Measurements from ENCODE around the gene GSTM4. TPM values are rescaled to one million over a fixed set of nuclear protein-coding genes. Genes with fewer than 3 reads are reported as not detected.
"Not testable (repeated sequence)": the region's sequence is repeated elsewhere in the genome, so short reads cannot be mapped to it uniquely, and the experiment has no call there.

The GSTM4 gene
- total RNA-seq, 2 experiments from 2014 or later: 2.4 to 3.0 TPM

- H3K36me3 Mint-ChIP-seq, H3K27me3 Mint-ChIP-seq, H3K4me1 Mint-ChIP-seq, H3K9me3 Mint-ChIP-seq, H3K27ac Mint-ChIP-seq, DNase-seq, H3K4me3 Mint-ChIP-seq: not testable (repeated sequence)
Measured at GRCh38 chr1:109687109-109687508, 31.2 kb downstream of the GSTM4 start.

- Mint-ChIP-seq H3K27me3 (no peaks in the 10 kb centered on the region), H3K9me3 (no peaks in the 10 kb centered on the region), H3K4me3 (no peak within 1 kb of the TSS), H3K36me3 (no peaks in the 10 kb centered on the region), H3K4me1 (no peaks in the 10 kb centered on the region), H3K27ac (no peak within 1 kb of the TSS)
- DNase-seq: no peak
Measured at GRCh38 chr1:109687641-109688499, 32.0 kb downstream of the GSTM4 start, which contains the start of gene GSTM1. TSS of gene GSTM1 (plus strand) at chr1:109687817. CDS start at chr1:109687874, 57 bp downstream.

GRCh38 chr1:109689844-109690405 is 34.0 kb downstream of the GSTM4 start:
- Mint-ChIP-seq H3K4me1 (no peaks in the 10 kb centered on the region), H3K27ac (no peak overlapping the region), H3K9me3 (no peaks in the 10 kb centered on the region), H3K36me3 (no peaks in the 10 kb centered on the region), H3K4me3 (no peak overlapping the region), H3K27me3 (no peaks in the 10 kb centered on the region)
- no peak for DNase-seq

- H3K4me3 Mint-ChIP-seq: no peak overlapping the region
- H3K36me3 Mint-ChIP-seq: no peaks in the 10 kb centered on the region
- H3K4me1 Mint-ChIP-seq: no peaks in the 10 kb centered on the region
- H3K27me3 Mint-ChIP-seq: no peaks in the 10 kb centered on the region
- no peaks in the 10 kb centered on the region for H3K9me3 Mint-ChIP-seq
- no peak for DNase-seq
- no peak overlapping the region for H3K27ac Mint-ChIP-seq
Measured at GRCh38 chr1:109691759-109692158, 35.9 kb downstream of the GSTM4 start.

- not testable (repeated sequence) for H3K9me3 Mint-ChIP-seq, H3K4me3 Mint-ChIP-seq, H3K4me1 Mint-ChIP-seq, H3K36me3 Mint-ChIP-seq, H3K27ac Mint-ChIP-seq, DNase-seq, H3K27me3 Mint-ChIP-seq
Measured at GRCh38 chr1:109694400-109694799, 38.5 kb downstream of the GSTM4 start.

GRCh38 chr1:109695138-109695537 is 39.2 kb downstream of the GSTM4 start:
- H3K9me3 Mint-ChIP-seq, H3K4me1 Mint-ChIP-seq, H3K27me3 Mint-ChIP-seq, DNase-seq, H3K4me3 Mint-ChIP-seq, H3K27ac Mint-ChIP-seq, H3K36me3 Mint-ChIP-seq: not testable (repeated sequence)

GRCh38 chr1:109697066-109697465 is 41.2 kb downstream of the GSTM4 start:
- Mint-ChIP-seq H3K27ac (no peak overlapping the region), H3K4me3 (no peak overlapping the region), H3K9me3 (no peaks in the 10 kb centered on the region), H3K27me3 (no peaks in the 10 kb centered on the region), H3K36me3 (no peaks in the 10 kb centered on the region), H3K4me1 (no peaks in the 10 kb centered on the region)
- DNase-seq: no peak

- not testable (repeated sequence) for H3K9me3 Mint-ChIP-seq, H3K4me1 Mint-ChIP-seq, H3K36me3 Mint-ChIP-seq, DNase-seq, H3K27me3 Mint-ChIP-seq, H3K27ac Mint-ChIP-seq, H3K4me3 Mint-ChIP-seq
Measured at GRCh38 chr1:109697861-109698260, 42.0 kb downstream of the GSTM4 start.

GRCh38 chr1:109702940-109703339 is 47.0 kb downstream of the GSTM4 start:
- H3K4me1 Mint-ChIP-seq, H3K36me3 Mint-ChIP-seq, H3K4me3 Mint-ChIP-seq, H3K27ac Mint-ChIP-seq, DNase-seq, H3K27me3 Mint-ChIP-seq, H3K9me3 Mint-ChIP-seq: not testable (repeated sequence)

GRCh38 chr1:109704173-109704572 is 48.3 kb downstream of the GSTM4 start:
- H3K9me3 Mint-ChIP-seq: peaks cover 7% of the 10 kb centered on the region
- no peak overlapping the region for H3K4me3 Mint-ChIP-seq
- no peaks in the 10 kb centered on the region for H3K36me3 Mint-ChIP-seq
- no peaks in the 10 kb centered on the region for H3K4me1 Mint-ChIP-seq
- DNase-seq: no peak
- peaks cover 2% of the 10 kb centered on the region for H3K27me3 Mint-ChIP-seq
- H3K27ac Mint-ChIP-seq: no peak overlapping the region

- DNase-seq: no peak
- Mint-ChIP-seq H3K36me3 (no peaks in the 10 kb centered on the region), H3K9me3 (peaks cover 12% of the 10 kb centered on the region), H3K4me3 (no peak overlapping the region), H3K27ac (no peak overlapping the region), H3K4me1 (no peaks in the 10 kb centered on the region), H3K27me3 (peaks cover 2% of the 10 kb centered on the region)
Measured at GRCh38 chr1:109705411-109705810, 49.5 kb downstream of the GSTM4 start.

GRCh38 chr1:109708949-109709348 is 53.0 kb downstream of the GSTM4 start:
- H3K4me3 Mint-ChIP-seq, H3K9me3 Mint-ChIP-seq, DNase-seq, H3K27me3 Mint-ChIP-seq, H3K36me3 Mint-ChIP-seq, H3K27ac Mint-ChIP-seq, H3K4me1 Mint-ChIP-seq: not testable (repeated sequence)

- not testable (repeated sequence) for H3K4me3 Mint-ChIP-seq, H3K36me3 Mint-ChIP-seq, DNase-seq, H3K27ac Mint-ChIP-seq, H3K27me3 Mint-ChIP-seq, H3K4me1 Mint-ChIP-seq, H3K9me3 Mint-ChIP-seq
Measured at GRCh38 chr1:109709822-109710221, 53.9 kb downstream of the GSTM4 start.
